ENCODE data around the gene RANBP17. TPM values are rescaled to one million over a fixed set of nuclear protein-coding genes. Genes with fewer than 3 reads are reported as not detected.

The RANBP17 gene
- total RNA-seq, 1 experiment from 2014 or later = 14.5 TPM

GRCh38 chr5:170937072-170937471, 75.3 kb downstream of the RANBP17 start:
- Histone ChIP-seq H3K9me3 (ENCODE audit: insufficient read depth, low read depth) (0 out of 2 replicates have a peak, but pooled peaks cover 3% of the 10 kb centered on the region), H3F3A (ENCODE audit: insufficient read depth, low read depth) (no peaks in the 10 kb centered on the region), H4K20me1 (ENCODE audit: insufficient read depth) (no peaks in the 10 kb centered on the region), H3K79me2 (ENCODE audit: low read depth) (no peaks in the 10 kb centered on the region), H3K9me2 (ENCODE audit: insufficient read depth) (no peaks in the 10 kb centered on the region), H3K27me3 (ENCODE audit: insufficient read depth, low read depth) (no peaks in the 10 kb centered on the region), H3K27ac (no peak overlapping the region), H2AFZ (no peak overlapping the region), H3K4me1 (replicated peaks; ENCODE audit: insufficient read depth) (no peaks in the 10 kb centered on the region), H3K4me2 (no peak overlapping the region), H3K4me3 (no peak overlapping the region), H3K36me3 (ENCODE audit: low read depth) (no peaks in the 10 kb centered on the region)
- no TSS peak for BruUV-seq (replicated peaks)
- no peak for DNase-seq
- ChIA-PET POLR2A (ENCODE audit: unreplicated experiment) (no interaction called here), CTCF (no interaction called here)
- intact Hi-C loops (cut with micrococcal nuclease; ENCODE audit: unreplicated experiment) = no loop called here
- TF ChIP-seq CTCF (conservative IDR thresholded peaks at IDR 0.05) (no peak), EZH2 (IDR thresholded peaks at IDR 0.05; ENCODE audit: low read depth) (no peak)

- no peak overlapping the region for H3K4me3 ChIP-seq
- no peaks in the 10 kb centered on the region for H3F3A ChIP-seq (ENCODE audit: insufficient read depth, low read depth)
- H3K4me2 ChIP-seq = no peak overlapping the region
- H3K36me3 ChIP-seq (ENCODE audit: low read depth) = no peaks in the 10 kb centered on the region
- H2AFZ ChIP-seq = no peak overlapping the region
- H3K79me2 ChIP-seq (ENCODE audit: low read depth) = no peaks in the 10 kb centered on the region
- no peak overlapping the region for H3K27ac ChIP-seq
- intact Hi-C loops (cut with micrococcal nuclease; ENCODE audit: unreplicated experiment) = no loop called here
- ChIA-PET POLR2A (ENCODE audit: unreplicated experiment) (no interaction called here), CTCF (no interaction called here)
- H4K20me1 ChIP-seq (ENCODE audit: insufficient read depth) = no peaks in the 10 kb centered on the region
- H3K4me1 ChIP-seq (replicated peaks; ENCODE audit: insufficient read depth) = no peaks in the 10 kb centered on the region
- H3K27me3 ChIP-seq (ENCODE audit: insufficient read depth, low read depth) = no peaks in the 10 kb centered on the region
- TF ChIP-seq EZH2 (IDR thresholded peaks at IDR 0.05; ENCODE audit: low read depth) = no peak
- no peaks in the 10 kb centered on the region for H3K9me2 ChIP-seq (ENCODE audit: insufficient read depth)
- H3K9me3 ChIP-seq (ENCODE audit: insufficient read depth, low read depth) = 0 out of 2 replicates have a peak, but pooled peaks cover 3% of the 10 kb centered on the region
- no peak for DNase-seq
- BruUV-seq (replicated peaks) = no TSS peak
Measured at GRCh38 chr5:170937914-170938313, 76.1 kb downstream of the RANBP17 start.

- no peak for TF ChIP-seq CTCF (conservative IDR thresholded peaks at IDR 0.05)
- no peaks in the 10 kb centered on the region for H3F3A ChIP-seq (ENCODE audit: insufficient read depth, low read depth)
- H3K4me1 ChIP-seq (replicated peaks; ENCODE audit: insufficient read depth) = no peaks in the 10 kb centered on the region
- H3K36me3 ChIP-seq (ENCODE audit: low read depth) = no peaks in the 10 kb centered on the region
- no peaks in the 10 kb centered on the region for H3K9me2 ChIP-seq (ENCODE audit: insufficient read depth)
- no peaks in the 10 kb centered on the region for H3K27me3 ChIP-seq (ENCODE audit: insufficient read depth, low read depth)
- H3K27ac ChIP-seq = no peak overlapping the region
- H3K4me2 ChIP-seq = no peak overlapping the region
- intact Hi-C loops (cut with micrococcal nuclease; ENCODE audit: unreplicated experiment) = no loop called here
- no peak overlapping the region for H2AFZ ChIP-seq
- no peaks in the 10 kb centered on the region for H4K20me1 ChIP-seq (ENCODE audit: insufficient read depth)
- no peaks in the 10 kb centered on the region for H3K79me2 ChIP-seq (ENCODE audit: low read depth)
- 0 out of 2 replicates have a peak, but pooled peaks cover 3% of the 10 kb centered on the region for H3K9me3 ChIP-seq (ENCODE audit: insufficient read depth, low read depth)
- BruUV-seq (replicated peaks) = no TSS peak
- ChIA-PET CTCF (no interaction called here), POLR2A (ENCODE audit: unreplicated experiment) (no interaction called here)
- no peak for DNase-seq
- H3K4me3 ChIP-seq = no peak overlapping the region
Measured at GRCh38 chr5:170939178-170939577, 77.4 kb downstream of the RANBP17 start.

GRCh38 chr5:170941788-170942187, 80.0 kb downstream of the RANBP17 start:
- H2AFZ ChIP-seq = no peak overlapping the region
- POLR2A ChIA-PET (ENCODE audit: unreplicated experiment) = no interaction called here
- intact Hi-C loops (cut with micrococcal nuclease; ENCODE audit: unreplicated experiment) = no loop called here
- H3K36me3 ChIP-seq (ENCODE audit: low read depth) = no peaks in the 10 kb centered on the region
- H4K20me1 ChIP-seq (ENCODE audit: insufficient read depth) = no peaks in the 10 kb centered on the region
- CTCF ChIA-PET = no interaction called here
- no peaks in the 10 kb centered on the region for H3F3A ChIP-seq (ENCODE audit: insufficient read depth, low read depth)
- no peaks in the 10 kb centered on the region for H3K4me1 ChIP-seq (replicated peaks; ENCODE audit: insufficient read depth)
- H3K4me2 ChIP-seq = no peak overlapping the region
- no peaks in the 10 kb centered on the region for H3K9me2 ChIP-seq (ENCODE audit: insufficient read depth)
- no peak overlapping the region for H3K4me3 ChIP-seq
- H3K27ac ChIP-seq = no peak overlapping the region
- H3K27me3 ChIP-seq (ENCODE audit: insufficient read depth, low read depth) = no peaks in the 10 kb centered on the region
- no TSS peak for BruUV-seq (replicated peaks)
- 0 out of 2 replicates have a peak, but pooled peaks cover 3% of the 10 kb centered on the region for H3K9me3 ChIP-seq (ENCODE audit: insufficient read depth, low read depth)
- no peak for TF ChIP-seq CTCF (conservative IDR thresholded peaks at IDR 0.05)
- TF ChIP-seq EZH2 (IDR thresholded peaks at IDR 0.05; ENCODE audit: low read depth) = no peak
- H3K79me2 ChIP-seq (ENCODE audit: low read depth) = no peaks in the 10 kb centered on the region
- DNase-seq = no peak

All from PC-9 (cell line).